ENCODE measurements around the gene MVK.

GRCh38 chr12:109552971-109553370 is 20.6 kb upstream of the MVK start:
- TF ChIP-seq CTCF (IDR thresholded peaks at IDR 0.05) (no peak), POLR2A (IDR thresholded peaks at IDR 0.05) (no peak)

All from breast epithelium (tissue), 3 donors.